Endodermal cell (in vitro differentiated cells): Measurements from ENCODE around the gene ODAD3. TPM values are rescaled to one million over a fixed set of nuclear protein-coding genes. Genes with fewer than 3 reads are reported as not detected.

Experiments
- DNase-seq: peaks from one replicate; pipeline ENCODE4 v3.0.0-alpha.2; 2017
- H3K27ac ChIP-seq: 2 replicates; pipeline ENCODE4 v1.5.1; 2013; ENCODE audit warnings: mild to moderate bottlenecking, low read depth, low read length, moderate library complexity
- H3K27me3 ChIP-seq: 2 replicates; pipeline ENCODE4 v1.6.1; 2013; ENCODE audit warnings: mild to moderate bottlenecking, low read length, moderate library complexity; ENCODE audit not compliant: insufficient read depth, control insufficient read depth, poor library complexity, severe bottlenecking
- H3K36me3 ChIP-seq: 2 replicates; pipeline ENCODE4 v1.7.0; 2013; ENCODE audit warnings: mild to moderate bottlenecking, low read length, moderate library complexity; ENCODE audit not compliant: control insufficient read depth, insufficient read depth
- H3K4me1 ChIP-seq: one replicate; pipeline ENCODE4 v1.7.0; 2013; ENCODE audit warnings: low read length; ENCODE audit not compliant: control insufficient read depth, insufficient read depth
- H3K4me3 ChIP-seq: 2 replicates; pipeline ENCODE4 v1.5.1; 2013; ENCODE audit warnings: mild to moderate bottlenecking, low read length, moderate library complexity
- H3K9ac ChIP-seq: 2 replicates; pipeline ENCODE4 v1.6.1; 2013; ENCODE audit warnings: mild to moderate bottlenecking, low read length, moderate library complexity; ENCODE audit not compliant: poor library complexity, severe bottlenecking; ENCODE audit errors: extremely low read depth
- H3K9me3 ChIP-seq: 2 replicates; pipeline ENCODE4 v1.6.1; 2013; ENCODE audit warnings: mild to moderate bottlenecking, low read length, moderate library complexity; ENCODE audit not compliant: control insufficient read depth
- H3K27ac Mint-ChIP-seq: 2 replicates; pipeline ENCODE4 v1.8.0; 2020; ENCODE audit warnings: mixed read lengths
- H3K27me3 Mint-ChIP-seq: 2 replicates; pipeline ENCODE4 v1.8.0; 2021; ENCODE audit warnings: mild to moderate bottlenecking, mixed read lengths; ENCODE audit not compliant: insufficient read depth
- H3K36me3 Mint-ChIP-seq: 2 replicates; pipeline ENCODE4 v1.8.0; 2020; ENCODE audit warnings: low read depth, mixed read lengths
- H3K4me1 Mint-ChIP-seq: 2 replicates; pipeline ENCODE4 v1.8.0; 2020; ENCODE audit warnings: mixed read lengths
- H3K4me3 Mint-ChIP-seq: 2 replicates; pipeline ENCODE4 v1.8.0; 2020; ENCODE audit warnings: mild to moderate bottlenecking, moderate library complexity, mixed read lengths
- H3K9me3 Mint-ChIP-seq: 2 replicates; pipeline ENCODE4 v1.8.0; 2020; ENCODE audit warnings: mild to moderate bottlenecking, mixed read lengths
- CTCF ChIP-seq: fragments of 200-600 bp; sonication (generic); conservative IDR thresholded peaks from 2 replicates; pipeline ENCODE4 v1.5.0; 2021; ENCODE audit warnings: antibody characterized with exemption, mild to moderate bottlenecking
- WGBS, 2 experiments: methylation state at CpG; one replicate each; pipeline versions ENCODE4 v1.1.5 to v1.1.7; 2013; ENCODE audit warnings: missing lambda C conversion rate in 2 of 2, mixed read lengths in 1 of 2; ENCODE audit not compliant: insufficient coverage in 1 of 2, insufficient read length in 1 of 2; 5-methylcytosine and 5-hydroxymethylcytosine counted together
- total RNA-seq, 2 donors: library from RNA; stranded (reverse); fragmentation: NEBNext Ultra II Directional in 1 of 2; extraction: Animal tissue kit (Norgen Biotek cat#: 25700) in 1 of 2; gene quantifications; 2 replicates in 1 of 2; 3 replicates in 1 of 2; pipeline ENCODE4 v1.2.1, GENCODE V29; 2021

Gene ODAD3
- total RNA-seq, 2 donors from 2014 or later, result 0.88 to 2.4 TPM

GRCh38 chr19:11446271-11446651 is 11.3 kb upstream of the ODAD3 start:
- H3K4me3 ChIP-seq, result no peak overlapping the region
- no peak for DNase-seq
- H3K9me3 Mint-ChIP-seq, result no peaks in the 10 kb centered on the region
- WGBS, 2 experiments, result 95 to 100% methylated on average over 2 to 14 of the region's 14 CpGs
- no peak for TF ChIP-seq CTCF
- H3K4me1 Mint-ChIP-seq, result no peaks in the 10 kb centered on the region
- H3K36me3 ChIP-seq, result peaks cover 63% of the 10 kb centered on the region
- no peaks in the 10 kb centered on the region for H3K27me3 ChIP-seq
- no peak overlapping the region for H3K27ac Mint-ChIP-seq
- H3K9me3 ChIP-seq, result no peaks in the 10 kb centered on the region
- no peak overlapping the region for H3K4me3 Mint-ChIP-seq
- H3K27ac ChIP-seq, result no peak overlapping the region
- no peak overlapping the region for H3K9ac ChIP-seq
- no peaks in the 10 kb centered on the region for H3K27me3 Mint-ChIP-seq
- H3K36me3 Mint-ChIP-seq, result peaks cover 45% of the 10 kb centered on the region
- no peaks in the 10 kb centered on the region for H3K4me1 ChIP-seq

GRCh38 chr19:11445141-11445540 is 10.2 kb upstream of the ODAD3 start:
- Histone ChIP-seq H3K9me3 (no peaks in the 10 kb centered on the region), H3K27me3 (no peaks in the 10 kb centered on the region), H3K27ac (no peak overlapping the region), H3K36me3 (peaks cover 66% of the 10 kb centered on the region), H3K4me3 (no peak overlapping the region), H3K9ac (no peak overlapping the region), H3K4me1 (no peaks in the 10 kb centered on the region)
- Mint-ChIP-seq H3K4me3 (no peak overlapping the region), H3K27me3 (no peaks in the 10 kb centered on the region), H3K9me3 (no peaks in the 10 kb centered on the region), H3K36me3 (peaks cover 53% of the 10 kb centered on the region), H3K27ac (peak overlapping the region; percentile 66), H3K4me1 (no peaks in the 10 kb centered on the region)
- no peak for DNase-seq
- no peak for TF ChIP-seq CTCF
- WGBS, 2 experiments, result 94 to 97% methylated on average over 9 to 13 of the region's 13 CpGs

GRCh38 chr19:11444059-11444458 is 9.1 kb upstream of the ODAD3 start:
- no peak for TF ChIP-seq CTCF
- H3K4me1 ChIP-seq, result no peaks in the 10 kb centered on the region
- H3K9ac ChIP-seq, result no peak overlapping the region
- DNase-seq, result no peak
- Mint-ChIP-seq H3K4me1 (no peaks in the 10 kb centered on the region), H3K36me3 (peaks cover 51% of the 10 kb centered on the region), H3K4me3 (no peak overlapping the region), H3K27ac (no peak overlapping the region), H3K27me3 (no peaks in the 10 kb centered on the region), H3K9me3 (no peaks in the 10 kb centered on the region)
- no peak overlapping the region for H3K4me3 ChIP-seq
- no peak overlapping the region for H3K27ac ChIP-seq
- H3K9me3 ChIP-seq, result no peaks in the 10 kb centered on the region
- H3K36me3 ChIP-seq, result peaks cover 65% of the 10 kb centered on the region
- 90 to 94% methylated on average over 4 to 5 of the region's 5 CpGs for WGBS, 2 experiments
- H3K27me3 ChIP-seq, result no peaks in the 10 kb centered on the region
